Aorta (tissue), 5 donors: ENCODE data around the gene GREB1. TPM values are rescaled to one million over a fixed set of nuclear protein-coding genes. Genes with fewer than 3 reads are reported as not detected.

Source experiments
- ATAC-seq: fragments of 200-7000 bp; cut with Tn5 transposase; one replicate; pipeline ENCODE4 v1.9.1; 2022; ENCODE audit warnings: moderate library complexity; ENCODE audit not compliant: low FRiP score
- DNase-seq, 2 donors: peaks; one replicate each; pipeline ENCODE4 v3.0.0-alpha.2; 2020
- H3K27ac ChIP-seq, 2 donors: one replicate each; pipeline ENCODE4 v1.5.1; 2013; ENCODE audit warnings: low read length in 2 of 2, mild to moderate bottlenecking in 2 of 2, moderate library complexity in 2 of 2, control low read depth in 1 of 2, inconsistent platforms in 1 of 2, low read depth in 1 of 2
- H3K27me3 ChIP-seq, 2 donors: one replicate each; pipeline ENCODE4 v1.6.1; 2013; ENCODE audit warnings: control low read depth in 1 of 2, low read length in 1 of 2, mild to moderate bottlenecking in 1 of 2, moderate library complexity in 1 of 2; ENCODE audit not compliant: insufficient read depth in 2 of 2, control insufficient read depth in 1 of 2
- H3K36me3 ChIP-seq, 2 donors: one replicate each; pipeline ENCODE4 v1.6.1; 2013; ENCODE audit warnings: control low read depth in 1 of 2, low read length in 1 of 2, mild to moderate bottlenecking in 1 of 2; ENCODE audit not compliant: insufficient read depth in 2 of 2, control insufficient read depth in 1 of 2
- H3K4me1 ChIP-seq, 2 donors: one replicate each; pipeline ENCODE4 v1.6.1; 2013; ENCODE audit warnings: low read length in 2 of 2, control low read depth in 1 of 2, mild to moderate bottlenecking in 1 of 2, moderate library complexity in 1 of 2; ENCODE audit not compliant: insufficient read depth in 2 of 2, control insufficient read depth in 1 of 2
- H3K4me3 ChIP-seq, 2 donors: one replicate each; pipeline ENCODE4 v1.5.1; 2013; ENCODE audit warnings: low read length in 2 of 2, control low read depth in 1 of 2, mild to moderate bottlenecking in 1 of 2
- H3K9me3 ChIP-seq: one replicate; pipeline ENCODE4 v1.6.1; 2013; ENCODE audit warnings: mild to moderate bottlenecking, low read length; ENCODE audit not compliant: control insufficient read depth
- WGBS, 2 donors: extraction: QIAGEN DNeasy Blood & Tissue Kit; methylation state at CpG; one replicate each; pipeline ENCODE4 v1.1.7; 2013; 5-methylcytosine and 5-hydroxymethylcytosine counted together
- intact Hi-C, 2 donors: fragments of 100-400 bp; cut with DNase I; formaldehyde crosslinking; loops; one replicate each; pipeline versions ENCODE4 v1.14.2 to v1.15.0; 2022
- polyA plus RNA-seq, 2 donors: library from polyadenylated mRNA; stranded (reverse); fragments of 200-250 nt; gene quantifications; one replicate each; pipeline ENCODE4 v1.2.3, GENCODE V29; 2013
- total RNA-seq, 2 donors: library from RNA; stranded (reverse); fragmentation: NEBNext Ultra II Directional; extraction: Animal tissue kit (Norgen Biotek cat#: 25700); gene quantifications; one replicate each; pipeline ENCODE4 v1.2.1, GENCODE V29; 2021
- donor health status: healthy with polysubstance abuse.
- donor health status: Bipolar disorder and iron deficiency.
- donor health status: DM: no; HTN: no; CAD: no.
- donor health status: DM: no; HTN: no; CAD: no.
- donor health status: DM: yes; HTN: yes; CAD: no.

Gene GREB1
- total and polyA plus RNA-seq, 4 donors: 0.13 to 8.6 (median 7.2) TPM; not detected in 1

- peaks cover 0 to 2% of the 10 kb centered on the region in 2 donors for H3K4me1 ChIP-seq
- H3K4me3 ChIP-seq: no peak overlapping the region
- H3K9me3 ChIP-seq: no peaks in the 10 kb centered on the region
- no peak for ATAC-seq
- intact Hi-C loops: no loop called here
- no peak for DNase-seq
- H3K36me3 ChIP-seq: no peaks in the 10 kb centered on the region
- H3K27me3 ChIP-seq: no peaks in the 10 kb centered on the region
- 51 to 60% methylated on average over 5 of the region's 5 CpGs for WGBS, 2 donors
- H3K27ac ChIP-seq: no peak overlapping the region
Measured at GRCh38 chr2:11651856-11652548, 118.2 kb downstream of the GREB1 start.

DNA sequence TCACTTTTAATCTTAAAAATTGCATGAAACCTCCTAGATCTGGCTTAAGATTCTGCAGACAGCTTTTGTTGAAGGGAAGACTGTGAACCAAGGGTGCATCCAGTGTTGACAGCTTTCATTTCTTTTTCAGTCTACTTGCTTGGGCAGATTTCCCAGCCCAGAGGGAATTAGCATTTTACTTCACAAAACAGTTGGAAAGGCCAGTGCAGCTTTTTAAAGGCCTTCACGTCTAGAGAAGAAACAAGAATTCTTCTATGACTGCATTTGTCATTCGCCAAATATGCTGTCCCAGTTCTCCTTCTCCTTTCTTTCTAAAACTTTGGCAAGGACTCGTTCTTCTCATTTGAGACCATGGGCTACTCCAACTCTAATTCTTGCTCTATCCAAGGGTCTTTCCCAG is 118.7 kb downstream of the GREB1 start:
- no peaks in the 10 kb centered on the region for H3K36me3 ChIP-seq
- ATAC-seq (no peak), DNase-seq (no peak)
- H3K4me3 ChIP-seq: no peak overlapping the region
- H3K9me3 ChIP-seq: no peaks in the 10 kb centered on the region
- H3K27ac ChIP-seq: no peak overlapping the region
- WGBS, 2 donors: 4% methylated on average over 3 of the region's 3 CpGs
- H3K27me3 ChIP-seq: no peaks in the 10 kb centered on the region
- H3K4me1 ChIP-seq: peaks cover 0 to 2% of the 10 kb centered on the region in 2 donors
- intact Hi-C loops: no loop called here

DNA sequence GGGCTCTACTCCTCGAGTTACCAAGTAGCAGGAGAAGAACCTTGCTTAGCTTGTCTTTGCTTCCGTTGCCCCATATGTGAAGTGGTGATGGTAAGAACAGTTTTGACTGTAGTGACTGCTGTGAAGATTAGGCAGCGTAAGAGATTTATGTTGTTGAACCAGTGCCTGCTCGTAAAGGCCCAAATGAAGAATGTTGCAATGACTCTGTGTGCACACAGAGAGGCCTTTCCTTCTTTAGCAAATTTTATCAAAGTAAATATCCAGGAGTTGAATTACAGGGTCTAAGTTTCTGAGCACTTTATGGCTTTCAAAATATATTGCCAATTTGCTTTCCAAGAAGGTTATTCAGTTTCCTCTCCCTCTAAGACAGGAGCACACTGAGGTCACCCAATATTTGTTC is 121.7 kb downstream of the GREB1 start:
- intact Hi-C loops: no loop called here
- H3K27me3 ChIP-seq: no peaks in the 10 kb centered on the region
- no peak for ATAC-seq

GRCh38 chr2:11656252-11656651 is 122.4 kb downstream of the GREB1 start:
- Histone ChIP-seq H3K27me3 (no peaks in the 10 kb centered on the region), H3K9me3 (no peaks in the 10 kb centered on the region), H3K4me1 (peaks cover 0 to 2% of the 10 kb centered on the region in 2 donors), H3K27ac (no peak overlapping the region), H3K4me3 (no peak overlapping the region), H3K36me3 (no peaks in the 10 kb centered on the region)
- ATAC-seq (no peak), DNase-seq (no peak)
- intact Hi-C loops: no loop called here
- WGBS, 2 donors: 92% methylated on average over 1 of the region's 1 CpG

More for the DNA sequence above, 121.7 kb downstream of the GREB1 start:
- no peak for DNase-seq
- H3K4me3 ChIP-seq: no peak overlapping the region
- H3K36me3 ChIP-seq: no peaks in the 10 kb centered on the region
- no peaks in the 10 kb centered on the region for H3K9me3 ChIP-seq
- 60 to 71% methylated on average over 4 of the region's 4 CpGs for WGBS, 2 donors
- peaks cover 0 to 2% of the 10 kb centered on the region in 2 donors for H3K4me1 ChIP-seq
- H3K27ac ChIP-seq: no peak overlapping the region

- Histone ChIP-seq H3K27ac (no peak overlapping the region), H3K4me3 (no peak overlapping the region), H3K36me3 (no peaks in the 10 kb centered on the region), H3K4me1 (peaks cover 0 to 2% of the 10 kb centered on the region in 2 donors), H3K9me3 (no peaks in the 10 kb centered on the region), H3K27me3 (no peaks in the 10 kb centered on the region)
- intact Hi-C loops: no loop called here
- no peak for DNase-seq
- ATAC-seq: no peak
- 85 to 88% methylated on average over 31 of the region's 31 CpGs for WGBS, 2 donors
Measured at GRCh38 chr2:11656671-11657101, 122.8 kb downstream of the GREB1 start.

DNA sequence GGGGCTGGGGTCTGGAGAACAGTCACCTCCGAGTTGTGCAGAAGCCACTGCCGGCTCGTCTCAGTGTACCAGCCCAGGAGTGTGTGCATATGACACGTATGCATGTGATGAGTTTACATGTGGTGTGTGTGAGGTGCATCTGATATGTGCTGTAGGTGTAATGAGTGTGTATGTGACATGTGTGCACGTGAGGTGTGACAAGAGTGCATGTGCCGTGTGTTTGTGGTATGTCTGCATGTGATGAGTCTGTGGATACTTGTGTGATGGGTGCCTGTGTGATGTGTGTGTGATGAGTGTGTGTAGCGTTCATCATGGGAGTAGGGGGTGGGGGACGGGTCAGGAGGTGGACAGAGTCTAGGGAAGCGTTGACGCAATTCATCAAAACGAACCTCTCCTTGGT is 123.3 kb downstream of the GREB1 start:
- peaks cover 0 to 2% of the 10 kb centered on the region in 2 donors for H3K4me1 ChIP-seq
- DNase-seq (no peak), ATAC-seq (no peak)
- H3K27me3 ChIP-seq: no peaks in the 10 kb centered on the region
- intact Hi-C loops: no loop called here
- H3K9me3 ChIP-seq: no peaks in the 10 kb centered on the region
- WGBS, 2 donors: 86 to 87% methylated on average over 11 of the region's 11 CpGs
- no peak overlapping the region for H3K4me3 ChIP-seq
- no peak overlapping the region for H3K27ac ChIP-seq
- H3K36me3 ChIP-seq: no peaks in the 10 kb centered on the region

DNA sequence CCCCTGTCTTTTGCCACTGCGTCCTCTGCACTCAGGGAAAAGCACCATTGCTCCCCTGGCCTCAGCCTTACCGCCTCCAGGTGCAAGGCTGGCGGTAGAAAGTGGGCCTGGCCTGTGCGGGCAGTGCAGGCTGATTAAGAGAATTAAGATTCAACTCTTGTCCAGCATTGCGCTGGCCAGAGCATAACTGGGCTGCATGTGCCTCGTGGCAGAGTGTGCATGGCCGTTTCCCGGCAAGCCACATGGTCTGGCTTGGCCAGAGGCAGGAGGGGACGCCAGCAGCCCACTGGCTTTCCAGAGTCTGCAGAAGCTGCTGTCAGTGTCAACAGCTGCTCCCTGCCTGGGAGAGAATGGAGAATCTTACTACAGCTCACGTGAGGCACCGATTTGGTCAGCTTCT is 123.8 kb downstream of the GREB1 start:
- Histone ChIP-seq H3K27ac (no peak overlapping the region), H3K4me1 (peaks cover 0 to 2% of the 10 kb centered on the region in 2 donors), H3K36me3 (no peaks in the 10 kb centered on the region), H3K27me3 (no peaks in the 10 kb centered on the region), H3K9me3 (no peaks in the 10 kb centered on the region), H3K4me3 (no peak overlapping the region)
- DNase-seq (no peak), ATAC-seq (no peak)
- 70 to 75% methylated on average over 10 to 11 of the region's 11 CpGs for WGBS, 2 donors
- intact Hi-C loops: no loop called here

- ATAC-seq: no peak
- Histone ChIP-seq H3K36me3 (no peaks in the 10 kb centered on the region), H3K27ac (no peak overlapping the region), H3K27me3 (no peaks in the 10 kb centered on the region), H3K4me3 (no peak overlapping the region), H3K4me1 (no peaks in the 10 kb centered on the region), H3K9me3 (no peaks in the 10 kb centered on the region)
- intact Hi-C loops: no loop called here
- WGBS, 2 donors: 75 to 80% methylated on average over 19 of the region's 19 CpGs
- no peak for DNase-seq
Measured at GRCh38 chr2:11658208-11659114, 124.6 kb downstream of the GREB1 start.

GRCh38 chr2:11659115-11659475 is 125.2 kb downstream of the GREB1 start:
- Histone ChIP-seq H3K27me3 (no peaks in the 10 kb centered on the region), H3K36me3 (no peaks in the 10 kb centered on the region), H3K27ac (no peak overlapping the region), H3K4me3 (no peak overlapping the region), H3K9me3 (no peaks in the 10 kb centered on the region), H3K4me1 (no peaks in the 10 kb centered on the region)
- ATAC-seq (no peak), DNase-seq (no peak)
- intact Hi-C loops: no loop called here
- WGBS, 2 donors: 73 to 78% methylated on average over 11 of the region's 11 CpGs
